HCT116 (cell line): ENCODE results near the gene NUP188. TPM values are rescaled to one million over a fixed set of nuclear protein-coding genes. Genes with fewer than 3 reads are reported as not detected.

ENCODE experiments used
- ATAC-seq: fragments of 200-7000 bp; cut with Tn5 transposase; 2 replicates; pipeline ENCODE4 v1.9.1; 2020; ENCODE audit warnings: mild to moderate bottlenecking, moderate library complexity
- BruUV-seq: library from RNA; stranded (reverse); fragments of 400-500 nt; replicated peaks from 2 replicates; lab custom pipeline; 2021; lab: Mats Ljungman, UMichigan
- CTCF ChIA-PET: fragments of 300-600 bp; sonication (Branson Sonifier 250); formaldehyde crosslinking; loops from one replicate; lab custom pipeline; 2021; ENCODE audit warnings: antibody characterized with exemption; lab: Charles Lee
- POLR2A ChIA-PET: fragments of 300-600, 350-600 bp; sonication (Branson Sonifier 250); formaldehyde crosslinking; loops from one replicate; lab custom pipeline; 2021; ENCODE audit warnings: antibody characterized with exemption; lab: Charles Lee
- RAD21 ChIA-PET, 2 experiments: fragments of 300-600 bp; sonication (Branson Sonifier 250); formaldehyde crosslinking; loops; one replicate each; lab custom pipeline; 2023; ENCODE audit warnings: low total read pairs in 2 of 2; ENCODE audit not compliant: uncharacterized antibody in 2 of 2, unreplicated experiment in 2 of 2, low non-redundant PET in 1 of 2; lab: Charles Lee
- DNase-seq: peaks from one replicate; pipeline ENCODE4 v3.0.0-alpha.2; 2010; ENCODE audit warnings: low read depth, low spot score
- H2AFZ ChIP-seq: fragments of 200-600 bp; shearing (Covaris generic), sonication (generic); 2 replicates; pipeline ENCODE4 v1.6.1; 2017; ENCODE audit warnings: low read depth, mixed run types, mixed read lengths, antibody characterized with exemption, low read length; ENCODE audit not compliant: poor library complexity, severe bottlenecking
- H3K27ac ChIP-seq: 2 replicates; pipeline ENCODE4 v1.5.1; 2012; ENCODE audit warnings: low read depth, low read length
- H3K27me3 ChIP-seq: fragments of 200-600 bp; sonication (generic); 2 replicates; pipeline ENCODE4 v1.6.1; 2016; ENCODE audit warnings: mixed run types, low read length, mixed read lengths; ENCODE audit not compliant: insufficient read depth
- H3K36me3 ChIP-seq, 2 experiments: fragments of 200-500 bp in 1 of 2; fragments of 200-600 bp in 1 of 2; sonication (Bioruptor generic) in 1 of 2; sonication (generic) in 1 of 2; 2 replicates each; pipeline versions ENCODE4 v1.5.1 to v1.6.1; 2014 to 2016; ENCODE audit warnings: low read length in 2 of 2, inconsistent platforms in 1 of 2, mixed read lengths in 1 of 2, mixed run types in 1 of 2; ENCODE audit not compliant: insufficient read depth in 2 of 2, control insufficient read depth in 1 of 2
- H3K4me1 ChIP-seq, 2 experiments: fragments of 200-600 bp in 1 of 2; sonication (generic) in 1 of 2; 2 replicates each; pipeline versions ENCODE4 v1.5.1 to v1.6.1; 2012 to 2017; ENCODE audit warnings: low read length in 2 of 2, inconsistent platforms in 1 of 2, mild to moderate bottlenecking in 1 of 2, mixed read lengths in 1 of 2, mixed run types in 1 of 2, moderate library complexity in 1 of 2; ENCODE audit not compliant: insufficient read depth in 2 of 2, control insufficient read depth in 1 of 2
- H3K4me2 ChIP-seq: fragments of 200-600 bp; sonication (generic); 2 replicates; pipeline ENCODE4 v1.6.1; 2017; ENCODE audit warnings: mixed run types, low read length, mixed read lengths
- H3K4me3 ChIP-seq, 2 experiments: fragments of 200-600 bp in 1 of 2; sonication (generic) in 1 of 2; replicated peaks in 1 of 2; 2 replicates each; pipeline ENCODE4 v1.5.1; 2011 to 2016; ENCODE audit warnings: low read length in 2 of 2, control low read depth in 1 of 2, low read depth in 1 of 2, mild to moderate bottlenecking in 1 of 2, mixed read lengths in 1 of 2, mixed run types in 1 of 2
- H3K79me2 ChIP-seq: fragments of 200-600 bp; sonication (generic); 2 replicates; pipeline ENCODE4 v1.6.1; 2017; ENCODE audit warnings: mild to moderate bottlenecking, mixed run types, low read length, moderate library complexity, mixed read lengths; ENCODE audit not compliant: insufficient read depth
- H3K9ac ChIP-seq: fragments of 200-600 bp; sonication (generic); 2 replicates; pipeline ENCODE4 v1.6.1; 2016; ENCODE audit warnings: low read length, mixed read lengths
- H3K9me2 ChIP-seq: fragments of 200-600 bp; sonication (generic), shearing (Covaris generic); 2 replicates; pipeline ENCODE4 v1.6.1; 2017; ENCODE audit warnings: mixed run types, mild to moderate bottlenecking, moderate library complexity; ENCODE audit not compliant: insufficient read depth
- H3K9me3 ChIP-seq, 2 experiments: fragments of 200-500 bp in 1 of 2; fragments of 200-600 bp in 1 of 2; sonication (Bioruptor generic) in 1 of 2; sonication (generic) in 1 of 2; 2 replicates each; pipeline ENCODE4 v1.6.1; 2014 to 2017; ENCODE audit warnings: low read length in 2 of 2, mixed read lengths in 2 of 2, inconsistent platforms in 1 of 2, low read depth in 1 of 2, mild to moderate bottlenecking in 1 of 2, mixed run types in 1 of 2, moderate library complexity in 1 of 2; ENCODE audit not compliant: control insufficient read depth in 1 of 2, insufficient read depth in 1 of 2
- H4K20me1 ChIP-seq: fragments of 200-600 bp; sonication (generic), shearing (Covaris generic); 2 replicates; pipeline ENCODE4 v1.6.1; 2017; ENCODE audit warnings: mixed run types, mild to moderate bottlenecking, moderate library complexity; ENCODE audit not compliant: insufficient read depth
- CBX3 ChIP-seq: IDR thresholded peaks from 2 replicates; pipeline ENCODE4 v1.6.1; 2012; ENCODE audit warnings: low read depth
- CEBPB ChIP-seq: IDR thresholded peaks from 2 replicates; pipeline ENCODE4 v1.6.1; 2012; ENCODE audit warnings: low read depth
- EGR1 ChIP-seq: IDR thresholded peaks from 2 replicates; pipeline ENCODE4 v1.6.1; 2012; ENCODE audit warnings: low read depth
- ELF1 ChIP-seq: IDR thresholded peaks from 2 replicates; pipeline ENCODE4 v1.6.1; 2012; ENCODE audit warnings: low read depth, borderline replicate concordance
- EZH2 ChIP-seq: fragments of 200-600 bp; sonication (generic); IDR thresholded peaks from 2 replicates; pipeline ENCODE4 v1.6.1; 2017; ENCODE audit warnings: antibody characterized with exemption, mixed run types
- EZH2phosphoT487 ChIP-seq: fragments of 200-600 bp; IDR thresholded peaks from 2 replicates; pipeline ENCODE4 v1.6.1; 2018; ENCODE audit warnings: antibody characterized with exemption, borderline replicate concordance
- FOSL1 ChIP-seq: IDR thresholded peaks from 2 replicates; pipeline ENCODE4 v1.6.1; 2012; ENCODE audit warnings: low read depth
- POLR2A ChIP-seq: IDR thresholded peaks from 2 replicates; pipeline ENCODE4 v1.7.0; 2011; ENCODE audit warnings: borderline replicate concordance; ENCODE audit not compliant: insufficient read depth, insufficient read length; ENCODE audit errors: extremely low read depth
- POLR2AphosphoS5 ChIP-seq: IDR thresholded peaks from 2 replicates; pipeline ENCODE4 v1.6.1; 2011; ENCODE audit warnings: mild to moderate bottlenecking, low read depth, low read length, moderate library complexity
- RAD21 ChIP-seq: IDR thresholded peaks from 2 replicates; pipeline ENCODE4 v1.6.1; 2012; ENCODE audit warnings: low read depth, mild to moderate bottlenecking
- SIN3A ChIP-seq: IDR thresholded peaks from 2 replicates; pipeline ENCODE4 v1.6.1; 2012; ENCODE audit warnings: low read depth
- SP1 ChIP-seq: IDR thresholded peaks from 2 replicates; pipeline ENCODE4 v1.6.1; 2012; ENCODE audit warnings: low read depth
- TCF7L2 ChIP-seq: IDR thresholded peaks from 2 replicates; pipeline ENCODE4 v1.7.0; 2011; ENCODE audit warnings: borderline replicate concordance, inconsistent platforms; ENCODE audit not compliant: insufficient read depth, insufficient read length; ENCODE audit errors: extremely low read depth
- YY1 ChIP-seq: IDR thresholded peaks from 2 replicates; pipeline ENCODE4 v1.6.1; 2011; ENCODE audit warnings: low read length, low read depth, moderate library complexity, mild to moderate bottlenecking; ENCODE audit not compliant: insufficient replicate concordance; ENCODE audit errors: extremely low read depth
- ZNF274 ChIP-seq: fragments of 200-500 bp; sonication (Bioruptor generic); IDR thresholded peaks from 2 replicates; pipeline ENCODE4 v1.6.1; 2014; ENCODE audit warnings: mild to moderate bottlenecking, low read depth, low read length, inconsistent platforms
- intact Hi-C: fragments of 100-400 bp; cut with micrococcal nuclease; formaldehyde crosslinking; loops from 2 replicates; pipeline ENCODE4 v1.10.0; 2022
- total RNA-seq: library from RNA; stranded (reverse); gene quantifications from one replicate; pipeline ENCODE4 v1.2.1, GENCODE V29; 2021; ENCODE audit not compliant: unreplicated experiment
- TF ChIP-seq, protein P1 (sequence below): IDR thresholded peaks from 2 replicates; pipeline ENCODE4 v1.6.1; 2012
- TF ChIP-seq, protein P2 (sequence below): IDR thresholded peaks from 2 replicates; pipeline ENCODE4 v1.6.1; 2012
- TF ChIP-seq, protein P3 (sequence below): IDR thresholded peaks from 2 replicates; pipeline ENCODE4 v1.6.1; 2012; ENCODE audit warnings: low read depth

NUP188 gene
- total RNA-seq, 1 experiment from 2014 or later, result 115 TPM

DNA sequence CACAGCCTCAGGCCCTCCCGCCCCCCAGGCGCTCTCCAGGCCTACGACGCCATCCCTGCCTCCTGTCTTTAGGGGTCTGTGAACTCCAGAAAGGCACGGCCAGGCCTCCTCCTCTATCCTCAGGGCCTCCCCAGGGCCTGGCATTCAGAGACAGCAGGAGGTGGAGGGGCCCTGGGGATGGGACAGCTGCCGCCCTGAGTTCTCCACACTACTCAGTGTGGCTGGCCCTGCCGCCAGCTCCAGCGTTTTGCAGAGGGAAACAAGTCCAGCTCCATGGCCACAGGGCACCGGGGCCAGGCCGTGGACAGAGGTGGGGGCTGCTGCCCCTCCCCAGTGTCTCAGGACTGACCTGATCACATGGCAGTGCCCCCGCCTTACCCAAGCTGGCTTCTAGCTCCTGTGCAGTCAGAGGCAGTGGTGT is 64.3 kb downstream of the NUP188 start:
- no peaks in the 10 kb centered on the region for H3K9me2 ChIP-seq
- no peaks in the 10 kb centered on the region for H3K27me3 ChIP-seq
- ChIA-PET POLR2A (no interaction called here), CTCF (no interaction called here), RAD21 (no interaction called here)
- H3K27ac ChIP-seq, result no peak overlapping the region
- H2AFZ ChIP-seq, result no peak overlapping the region
- TF ChIP-seq CBX3 (no peak), EGR1 (no peak), CEBPB (no peak), ELF1 (no peak), POLR2AphosphoS5 (no peak), EZH2 (no peak), TCF7L2 (no peak), FOSL1 (no peak), EZH2phosphoT487 (no peak)
- TF ChIP-seq, protein P1, sequence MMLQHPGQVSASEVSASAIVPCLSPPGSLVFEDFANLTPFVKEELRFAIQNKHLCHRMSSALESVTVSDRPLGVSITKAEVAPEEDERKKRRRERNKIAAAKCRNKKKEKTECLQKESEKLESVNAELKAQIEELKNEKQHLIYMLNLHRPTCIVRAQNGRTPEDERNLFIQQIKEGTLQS, result no peak
- ATAC-seq, result no peak
- H3K4me3 ChIP-seq, result no peak overlapping the region
- intact Hi-C loops, result no loop called here
- H3K9ac ChIP-seq, result no peak overlapping the region
- no peaks in the 10 kb centered on the region for H3K9me3 ChIP-seq
- H3K79me2 ChIP-seq, result no peaks in the 10 kb centered on the region
- H3K4me2 ChIP-seq, result no peak overlapping the region
- H3K4me1 ChIP-seq, result no peaks in the 10 kb centered on the region
- peaks cover 5 to 26% of the 10 kb centered on the region in 2 experiments; a peak in 3 of 4 replicates for H3K36me3 ChIP-seq
- BruUV-seq, result no TSS peak
- no peak for DNase-seq
- no peaks in the 10 kb centered on the region for H4K20me1 ChIP-seq

DNA sequence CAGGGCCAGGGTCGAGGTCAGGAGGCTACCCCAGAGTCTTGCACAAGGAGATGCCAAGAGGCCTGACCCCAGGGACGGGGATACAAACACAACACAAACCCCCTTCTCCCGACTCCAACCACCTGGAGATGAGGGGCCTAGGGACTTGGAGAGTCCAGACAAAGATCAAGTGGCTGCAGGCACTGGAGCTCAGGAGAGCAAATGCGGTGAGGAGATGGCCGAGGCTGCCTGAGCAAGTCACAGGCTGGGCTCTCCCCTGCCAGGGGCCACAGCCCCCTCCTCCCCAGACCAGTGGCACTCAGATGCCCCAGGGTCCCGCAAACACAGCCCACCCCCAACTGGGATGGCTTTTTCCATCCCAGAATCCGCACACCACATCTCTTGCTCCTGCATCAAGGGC is 64.8 kb downstream of the NUP188 start:
- CTCF ChIA-PET, result no interaction called here
- Histone ChIP-seq H3K79me2 (no peaks in the 10 kb centered on the region), H3K9me2 (no peaks in the 10 kb centered on the region), H3K27ac (no peak overlapping the region), H3K4me1 (no peaks in the 10 kb centered on the region), H3K4me3 (no peak overlapping the region), H3K4me2 (no peak overlapping the region), H2AFZ (no peak overlapping the region), H4K20me1 (no peaks in the 10 kb centered on the region), H3K36me3 (peaks cover 5 to 24% of the 10 kb centered on the region in 2 experiments; a peak in 3 of 4 replicates), H3K9me3 (no peaks in the 10 kb centered on the region), H3K9ac (no peak overlapping the region), H3K27me3 (no peaks in the 10 kb centered on the region)
- POLR2A ChIA-PET, result no interaction called here
- DNase-seq, result no peak
- no peak for ATAC-seq
- RAD21 ChIA-PET, result no interaction called here
- no TSS peak for BruUV-seq
- intact Hi-C loops, result no loop called here
- TF ChIP-seq RAD21 (no peak), ELF1 (no peak), POLR2A (no peak), YY1 (no peak), EGR1 (no peak), EZH2 (no peak), POLR2AphosphoS5 (no peak), ZNF274 (no peak), TCF7L2 (no peak), CEBPB (no peak), SIN3A (no peak), SP1 (no peak)
- TF ChIP-seq, protein P1, result no peak
- TF ChIP-seq, protein P2, sequence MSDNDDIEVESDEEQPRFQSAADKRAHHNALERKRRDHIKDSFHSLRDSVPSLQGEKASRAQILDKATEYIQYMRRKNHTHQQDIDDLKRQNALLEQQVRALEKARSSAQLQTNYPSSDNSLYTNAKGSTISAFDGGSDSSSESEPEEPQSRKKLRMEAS, result no peak
- TF ChIP-seq, protein P3, sequence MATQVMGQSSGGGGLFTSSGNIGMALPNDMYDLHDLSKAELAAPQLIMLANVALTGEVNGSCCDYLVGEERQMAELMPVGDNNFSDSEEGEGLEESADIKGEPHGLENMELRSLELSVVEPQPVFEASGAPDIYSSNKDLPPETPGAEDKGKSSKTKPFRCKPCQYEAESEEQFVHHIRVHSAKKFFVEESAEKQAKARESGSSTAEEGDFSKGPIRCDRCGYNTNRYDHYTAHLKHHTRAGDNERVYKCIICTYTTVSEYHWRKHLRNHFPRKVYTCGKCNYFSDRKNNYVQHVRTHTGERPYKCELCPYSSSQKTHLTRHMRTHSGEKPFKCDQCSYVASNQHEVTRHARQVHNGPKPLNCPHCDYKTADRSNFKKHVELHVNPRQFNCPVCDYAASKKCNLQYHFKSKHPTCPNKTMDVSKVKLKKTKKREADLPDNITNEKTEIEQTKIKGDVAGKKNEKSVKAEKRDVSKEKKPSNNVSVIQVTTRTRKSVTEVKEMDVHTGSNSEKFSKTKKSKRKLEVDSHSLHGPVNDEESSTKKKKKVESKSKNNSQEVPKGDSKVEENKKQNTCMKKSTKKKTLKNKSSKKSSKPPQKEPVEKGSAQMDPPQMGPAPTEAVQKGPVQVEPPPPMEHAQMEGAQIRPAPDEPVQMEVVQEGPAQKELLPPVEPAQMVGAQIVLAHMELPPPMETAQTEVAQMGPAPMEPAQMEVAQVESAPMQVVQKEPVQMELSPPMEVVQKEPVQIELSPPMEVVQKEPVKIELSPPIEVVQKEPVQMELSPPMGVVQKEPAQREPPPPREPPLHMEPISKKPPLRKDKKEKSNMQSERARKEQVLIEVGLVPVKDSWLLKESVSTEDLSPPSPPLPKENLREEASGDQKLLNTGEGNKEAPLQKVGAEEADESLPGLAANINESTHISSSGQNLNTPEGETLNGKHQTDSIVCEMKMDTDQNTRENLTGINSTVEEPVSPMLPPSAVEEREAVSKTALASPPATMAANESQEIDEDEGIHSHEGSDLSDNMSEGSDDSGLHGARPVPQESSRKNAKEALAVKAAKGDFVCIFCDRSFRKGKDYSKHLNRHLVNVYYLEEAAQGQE, result no peak
